OCI-LY1 (cell line): Measurements from ENCODE around the gene STAT3.

ENCODE experiments used
- H2AFZ ChIP-seq: fragments of 200-600 bp; sonication (generic), shearing (Covaris generic); 2 replicates; pipeline ENCODE4 v1.6.0; 2014; ENCODE audit warnings: antibody characterized with exemption, mild to moderate bottlenecking, low read length
- H3F3A ChIP-seq: fragments of 200-600 bp; sonication (generic), shearing (Covaris generic); 2 replicates; pipeline ENCODE4 v1.6.0; 2014; ENCODE audit warnings: mild to moderate bottlenecking, antibody characterized with exemption, low read length, moderate library complexity; ENCODE audit not compliant: insufficient read depth
- H3K27ac ChIP-seq: fragments of 200-600 bp; sonication (generic); 2 replicates; pipeline ENCODE4 v1.5.1; 2014; ENCODE audit warnings: low read length, mixed run types, mild to moderate bottlenecking, low read depth; ENCODE audit not compliant: poor library complexity, severe bottlenecking
- H3K27me3 ChIP-seq: fragments of 200-600 bp; sonication (generic); 2 replicates; pipeline ENCODE4 v1.6.0; 2014; ENCODE audit warnings: antibody characterized with exemption, mild to moderate bottlenecking, low read length, moderate library complexity; ENCODE audit not compliant: insufficient read depth
- H3K36me3 ChIP-seq: fragments of 200-600 bp; sonication (generic); 2 replicates; pipeline ENCODE4 v1.6.1; 2014; ENCODE audit warnings: mild to moderate bottlenecking, antibody characterized with exemption, low read length, moderate library complexity, mixed read lengths; ENCODE audit not compliant: insufficient read depth
- H3K4me1 ChIP-seq: fragments of 200-600 bp; sonication (generic); 2 replicates; pipeline ENCODE4 v1.5.1; 2014; ENCODE audit warnings: mild to moderate bottlenecking, low read length, moderate library complexity; ENCODE audit not compliant: insufficient read depth, severe bottlenecking
- H3K4me2 ChIP-seq: fragments of 200-600 bp; sonication (generic), shearing (Covaris generic); 2 replicates; pipeline ENCODE4 v1.6.1; 2014; ENCODE audit warnings: low read length
- H3K4me3 ChIP-seq: fragments of 200-600 bp; sonication (generic); 2 replicates; pipeline ENCODE4 v1.5.1; 2014; ENCODE audit warnings: low read length, low read depth, mild to moderate bottlenecking, mixed read lengths; ENCODE audit not compliant: poor library complexity, severe bottlenecking
- H3K79me2 ChIP-seq: fragments of 200-600 bp; shearing (Covaris generic); 2 replicates; pipeline ENCODE4 v1.6.1; 2016; ENCODE audit warnings: mixed run types, low read length, mixed read lengths; ENCODE audit not compliant: insufficient read depth
- H3K9ac ChIP-seq: fragments of 200-600 bp; sonication (generic), shearing (Covaris generic); 2 replicates; pipeline ENCODE4 v1.6.1; 2014; ENCODE audit warnings: mild to moderate bottlenecking, low read length, mixed read lengths
- H3K9me2 ChIP-seq: fragments of 200-600 bp; sonication (generic), shearing (Covaris generic); 2 replicates; pipeline ENCODE4 v1.6.1; 2014; ENCODE audit warnings: low read depth, mild to moderate bottlenecking, low read length, mixed read lengths
- H3K9me3 ChIP-seq: fragments of 200-600 bp; shearing (Covaris generic); 2 replicates; pipeline ENCODE4 v1.6.1; 2014; ENCODE audit warnings: low read length, mixed read lengths
- H4K20me1 ChIP-seq: fragments of 200-600 bp; sonication (generic), shearing (Covaris generic); 2 replicates; pipeline ENCODE4 v1.6.0; 2016; ENCODE audit warnings: mild to moderate bottlenecking, low read length; ENCODE audit not compliant: insufficient read depth
- CTCF ChIP-seq: fragments of 200-600 bp; sonication (generic), shearing (Covaris generic); IDR thresholded peaks from 2 replicates; pipeline ENCODE4 v1.5.1; 2017; ENCODE audit warnings: mild to moderate bottlenecking, antibody characterized with exemption, low read length, moderate library complexity, mixed read lengths
- EZH2 ChIP-seq: fragments of 200-600 bp; sonication (generic), shearing (Covaris generic); IDR thresholded peaks from 2 replicates; pipeline ENCODE4 v1.8.0; 2017; ENCODE audit warnings: borderline replicate concordance, mixed run types, mild to moderate bottlenecking, antibody characterized with exemption, low read length, moderate library complexity, mixed read lengths

Gene STAT3

GRCh38 chr17:42290577-42290976 lies 97.7 kb downstream of the STAT3 start:
- no peaks in the 10 kb centered on the region for H3K36me3 ChIP-seq
- TF ChIP-seq EZH2 (no peak), CTCF (no peak)
- no peak overlapping the region for H3K9ac ChIP-seq
- H3K27ac ChIP-seq, result no peak overlapping the region
- no peaks in the 10 kb centered on the region for H3K79me2 ChIP-seq
- no peak overlapping the region for H3K4me3 ChIP-seq
- no peaks in the 10 kb centered on the region for H3K9me3 ChIP-seq
- H3F3A ChIP-seq, result no peaks in the 10 kb centered on the region
- H3K9me2 ChIP-seq, result no peaks in the 10 kb centered on the region
- H4K20me1 ChIP-seq, result no peaks in the 10 kb centered on the region
- peaks cover 18% of the 10 kb centered on the region for H3K27me3 ChIP-seq
- peaks cover 4% of the 10 kb centered on the region for H3K4me1 ChIP-seq
- H3K4me2 ChIP-seq, result no peak overlapping the region
- no peak overlapping the region for H2AFZ ChIP-seq

GRCh38 chr17:42289611-42290181 lies 98.5 kb downstream of the STAT3 start:
- no peak overlapping the region for H3K4me2 ChIP-seq
- H3K9ac ChIP-seq, result no peak overlapping the region
- H3K27ac ChIP-seq, result no peak overlapping the region
- no peaks in the 10 kb centered on the region for H3K9me3 ChIP-seq
- H3F3A ChIP-seq, result no peaks in the 10 kb centered on the region
- H3K36me3 ChIP-seq, result no peaks in the 10 kb centered on the region
- no peaks in the 10 kb centered on the region for H3K9me2 ChIP-seq
- peaks cover 4% of the 10 kb centered on the region for H3K4me1 ChIP-seq
- H3K27me3 ChIP-seq, result peaks cover 18% of the 10 kb centered on the region
- H3K4me3 ChIP-seq, result no peak overlapping the region
- no peak overlapping the region for H2AFZ ChIP-seq
- no peaks in the 10 kb centered on the region for H3K79me2 ChIP-seq
- H4K20me1 ChIP-seq, result no peaks in the 10 kb centered on the region
- TF ChIP-seq EZH2 (no peak), CTCF (no peak)

GRCh38 chr17:42288803-42289610 lies 99.2 kb downstream of the STAT3 start:
- no peak overlapping the region for H3K4me3 ChIP-seq
- no peaks in the 10 kb centered on the region for H3K9me3 ChIP-seq
- H3K27me3 ChIP-seq, result peaks cover 18% of the 10 kb centered on the region
- no peaks in the 10 kb centered on the region for H3K9me2 ChIP-seq
- H3F3A ChIP-seq, result no peaks in the 10 kb centered on the region
- H2AFZ ChIP-seq, result no peak overlapping the region
- no peaks in the 10 kb centered on the region for H3K79me2 ChIP-seq
- peaks cover 4% of the 10 kb centered on the region for H3K4me1 ChIP-seq
- no peak overlapping the region for H3K27ac ChIP-seq
- H3K36me3 ChIP-seq, result no peaks in the 10 kb centered on the region
- no peak for TF ChIP-seq EZH2
- no peak for TF ChIP-seq CTCF
- H3K9ac ChIP-seq, result no peak overlapping the region
- no peaks in the 10 kb centered on the region for H4K20me1 ChIP-seq
- peak overlapping the region; percentile 32 for H3K4me2 ChIP-seq
